ENCODE measurements around the gene MRPL4. TPM values are rescaled to one million over a fixed set of nuclear protein-coding genes. Genes with fewer than 3 reads are reported as not detected.

MRPL4 gene
- total and polyA plus RNA-seq, 2 of the 13 experiments (the other 11 are each of a cell fraction or from before 2014, with no cell fraction given): 40.6 to 42.5 TPM

DNA sequence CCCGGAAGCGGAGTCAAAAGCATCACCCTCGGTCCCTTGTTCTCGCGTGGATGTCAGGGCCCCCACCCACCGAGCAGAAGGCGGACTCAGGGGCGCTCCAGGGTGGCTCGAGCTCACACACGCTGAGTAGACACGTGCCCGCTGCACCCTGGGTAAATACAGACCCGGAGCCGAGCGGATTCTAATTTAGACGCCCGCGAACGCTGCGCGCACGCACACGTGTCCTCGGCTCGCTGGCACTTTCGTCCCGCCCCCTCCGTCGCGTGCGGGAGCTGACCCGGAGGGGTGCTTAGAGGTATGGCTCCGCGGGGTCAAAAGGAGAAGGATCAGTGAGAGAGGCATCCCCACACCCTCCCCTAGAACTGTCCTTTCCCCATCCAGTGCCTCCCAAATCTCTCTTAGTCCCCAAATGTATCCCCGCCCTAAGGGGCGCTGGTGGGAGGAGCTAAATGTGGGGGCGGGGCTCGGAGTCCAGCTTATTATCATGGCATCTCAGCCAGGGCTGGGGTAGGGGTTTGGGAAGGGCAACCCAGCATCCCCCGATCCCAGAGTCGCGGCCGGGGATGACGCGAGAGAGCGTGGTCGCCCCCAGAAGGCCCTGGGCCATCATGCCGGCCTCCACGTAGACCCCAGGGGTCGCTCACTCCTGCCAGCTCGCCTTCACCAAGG lies 37.3 kb downstream of the MRPL4 start (continued):
- TF ChIP-seq, protein P1, sequence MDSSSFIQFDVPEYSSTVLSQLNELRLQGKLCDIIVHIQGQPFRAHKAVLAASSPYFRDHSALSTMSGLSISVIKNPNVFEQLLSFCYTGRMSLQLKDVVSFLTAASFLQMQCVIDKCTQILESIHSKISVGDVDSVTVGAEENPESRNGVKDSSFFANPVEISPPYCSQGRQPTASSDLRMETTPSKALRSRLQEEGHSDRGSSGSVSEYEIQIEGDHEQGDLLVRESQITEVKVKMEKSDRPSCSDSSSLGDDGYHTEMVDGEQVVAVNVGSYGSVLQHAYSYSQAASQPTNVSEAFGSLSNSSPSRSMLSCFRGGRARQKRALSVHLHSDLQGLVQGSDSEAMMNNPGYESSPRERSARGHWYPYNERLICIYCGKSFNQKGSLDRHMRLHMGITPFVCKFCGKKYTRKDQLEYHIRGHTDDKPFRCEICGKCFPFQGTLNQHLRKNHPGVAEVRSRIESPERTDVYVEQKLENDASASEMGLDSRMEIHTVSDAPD (CRISPR knock-in tag; IDR thresholded peaks at IDR 0.05): no peak
- no peak for TF ChIP-seq ZSCAN9 (CRISPR knock-in tag; IDR thresholded peaks at IDR 0.05; ENCODE audit: borderline replicate concordance)
- TF ChIP-seq MAZ (IDR thresholded peaks at IDR 0.05; ENCODE audit: borderline replicate concordance, low read depth, low read length): no peak
- no peak for TF ChIP-seq MAZ (CRISPR knock-in tag; IDR thresholded peaks at IDR 0.05; ENCODE audit: low read depth)
- TF ChIP-seq DZIP1 (CRISPR knock-in tag; IDR thresholded peaks at IDR 0.05): no peak; the same call in 1 of the 2 replicates
- no peak for TF ChIP-seq PAX8 (CRISPR knock-in tag; IDR thresholded peaks at IDR 0.05; ENCODE audit: borderline replicate concordance)
- no peak for TF ChIP-seq MAFF (IDR thresholded peaks at IDR 0.05; ENCODE audit: low read depth, low read length)
- TF ChIP-seq ZNF251 (CRISPR knock-in tag; IDR thresholded peaks at IDR 0.05): no peak
- no peak for TF ChIP-seq HNRNPL (IDR thresholded peaks at IDR 0.05; ENCODE audit: low read depth, low read length)
- TF ChIP-seq SRSF4 (IDR thresholded peaks at IDR 0.05; ENCODE audit: low read depth, low read length, poor library complexity, severe bottlenecking): no peak
- TF ChIP-seq ZFYVE20 (CRISPR knock-in tag; IDR thresholded peaks at IDR 0.05; ENCODE audit: borderline replicate concordance, low read depth): no peak
- no peak for TF ChIP-seq NCOR1 (IDR thresholded peaks at IDR 0.05; ENCODE audit: borderline replicate concordance, low read length)
- TF ChIP-seq MYC (CRISPR knock-in tag; IDR thresholded peaks at IDR 0.05; ENCODE audit: borderline replicate concordance): peak; percentile 83
- no peak for TF ChIP-seq GABPB1 (CRISPR knock-in tag; IDR thresholded peaks at IDR 0.05)
- no peak for TF ChIP-seq ZNF572 (CRISPR knock-in tag; IDR thresholded peaks at IDR 0.05)
- TF ChIP-seq, protein P2, sequence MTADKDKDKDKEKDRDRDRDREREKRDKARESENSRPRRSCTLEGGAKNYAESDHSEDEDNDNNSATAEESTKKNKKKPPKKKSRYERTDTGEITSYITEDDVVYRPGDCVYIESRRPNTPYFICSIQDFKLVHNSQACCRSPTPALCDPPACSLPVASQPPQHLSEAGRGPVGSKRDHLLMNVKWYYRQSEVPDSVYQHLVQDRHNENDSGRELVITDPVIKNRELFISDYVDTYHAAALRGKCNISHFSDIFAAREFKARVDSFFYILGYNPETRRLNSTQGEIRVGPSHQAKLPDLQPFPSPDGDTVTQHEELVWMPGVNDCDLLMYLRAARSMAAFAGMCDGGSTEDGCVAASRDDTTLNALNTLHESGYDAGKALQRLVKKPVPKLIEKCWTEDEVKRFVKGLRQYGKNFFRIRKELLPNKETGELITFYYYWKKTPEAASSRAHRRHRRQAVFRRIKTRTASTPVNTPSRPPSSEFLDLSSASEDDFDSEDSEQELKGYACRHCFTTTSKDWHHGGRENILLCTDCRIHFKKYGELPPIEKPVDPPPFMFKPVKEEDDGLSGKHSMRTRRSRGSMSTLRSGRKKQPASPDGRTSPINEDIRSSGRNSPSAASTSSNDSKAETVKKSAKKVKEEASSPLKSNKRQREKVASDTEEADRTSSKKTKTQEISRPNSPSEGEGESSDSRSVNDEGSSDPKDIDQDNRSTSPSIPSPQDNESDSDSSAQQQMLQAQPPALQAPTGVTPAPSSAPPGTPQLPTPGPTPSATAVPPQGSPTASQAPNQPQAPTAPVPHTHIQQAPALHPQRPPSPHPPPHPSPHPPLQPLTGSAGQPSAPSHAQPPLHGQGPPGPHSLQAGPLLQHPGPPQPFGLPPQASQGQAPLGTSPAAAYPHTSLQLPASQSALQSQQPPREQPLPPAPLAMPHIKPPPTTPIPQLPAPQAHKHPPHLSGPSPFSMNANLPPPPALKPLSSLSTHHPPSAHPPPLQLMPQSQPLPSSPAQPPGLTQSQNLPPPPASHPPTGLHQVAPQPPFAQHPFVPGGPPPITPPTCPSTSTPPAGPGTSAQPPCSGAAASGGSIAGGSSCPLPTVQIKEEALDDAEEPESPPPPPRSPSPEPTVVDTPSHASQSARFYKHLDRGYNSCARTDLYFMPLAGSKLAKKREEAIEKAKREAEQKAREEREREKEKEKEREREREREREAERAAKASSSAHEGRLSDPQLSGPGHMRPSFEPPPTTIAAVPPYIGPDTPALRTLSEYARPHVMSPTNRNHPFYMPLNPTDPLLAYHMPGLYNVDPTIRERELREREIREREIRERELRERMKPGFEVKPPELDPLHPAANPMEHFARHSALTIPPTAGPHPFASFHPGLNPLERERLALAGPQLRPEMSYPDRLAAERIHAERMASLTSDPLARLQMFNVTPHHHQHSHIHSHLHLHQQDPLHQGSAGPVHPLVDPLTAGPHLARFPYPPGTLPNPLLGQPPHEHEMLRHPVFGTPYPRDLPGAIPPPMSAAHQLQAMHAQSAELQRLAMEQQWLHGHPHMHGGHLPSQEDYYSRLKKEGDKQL (CRISPR knock-in tag; IDR thresholded peaks at IDR 0.05; ENCODE audit: low read depth): no peak
- TF ChIP-seq CHD4 (IDR thresholded peaks at IDR 0.05; ENCODE audit: borderline replicate concordance, low read length): no peak
- 0 out of 2 replicates have a peak, but pooled peaks have one; percentile 33 for TF ChIP-seq MTF1 (CRISPR knock-in tag; IDR thresholded peaks at IDR 0.05)
- no peak for TF ChIP-seq TRIM24 (CRISPR knock-in tag; IDR thresholded peaks at IDR 0.05)
- TF ChIP-seq ZNF552 (CRISPR knock-in tag; IDR thresholded peaks at IDR 0.05; ENCODE audit: borderline replicate concordance): no peak

Data from HepG2 (cell line).